Thyroid gland (tissue), 4 donors: ENCODE results near the gene SLC8A1.

Experiments
- CTCF ChIP-seq, 6 experiments: fragments of 200-600 bp in 3 of 6; fragments of 450-650 bp in 3 of 6; sonication (generic) in 3 of 6; IDR thresholded peaks; one replicate each; pipeline ENCODE4 v1.5.1; 2016 to 2019; ENCODE audit warnings: antibody characterized with exemption in 6 of 6, mild to moderate bottlenecking in 2 of 6, inconsistent platforms in 1 of 6, moderate library complexity in 1 of 6
- POLR2A ChIP-seq, 2 donors: fragments of 450-650 bp; IDR thresholded peaks; one replicate each; pipeline ENCODE4 v1.6.1; 2017; ENCODE audit warnings: antibody characterized with exemption in 2 of 2, mild to moderate bottlenecking in 2 of 2, moderate library complexity in 1 of 2

GRCh38 chr2:40181855-40182254 is 270.0 kb downstream of the SLC8A1 start:
- TF ChIP-seq CTCF (IDR thresholded peaks at IDR 0.05) (no peak), POLR2A (IDR thresholded peaks at IDR 0.05) (no peak)
